Prostate gland (tissue), 2 donors: ENCODE results near the gene BASP1.

ENCODE experiments used
- CTCF ChIP-seq, 4 experiments: fragments of 200-600 bp in 2 of 4; fragments of 450-650 bp in 2 of 4; sonication (generic) in 2 of 4; IDR thresholded peaks; 1 replicate in 3 of 4; 2 replicates in 1 of 4; pipeline ENCODE4 v1.5.1; 2016 to 2019; ENCODE audit warnings: antibody characterized with exemption in 4 of 4, mild to moderate bottlenecking in 2 of 4, moderate library complexity in 2 of 4
- POLR2AphosphoS5 ChIP-seq: sonication (generic); formaldehyde crosslinking; IDR thresholded peaks from one replicate; pipeline ENCODE4 v1.6.1; 2017; ENCODE audit warnings: antibody characterized with exemption

GRCh38 chr5:17257705-17258273 is 40.4 kb downstream of the BASP1 start:
- TF ChIP-seq CTCF (IDR thresholded peaks at IDR 0.05) = no peak
- peak; percentile 58 for TF ChIP-seq POLR2AphosphoS5
